K562 (cell line): Measurements from ENCODE around the gene OPN1MW3. TPM values are rescaled to one million over a fixed set of nuclear protein-coding genes. Genes with fewer than 3 reads are reported as not detected.

Source experiments
- ATAC-seq: fragments of 200-7000 bp; cut with Tn5 transposase; 3 replicates; pipeline ENCODE4 v1.9.1; 2020; ENCODE audit warnings: moderate library complexity
- BruUV-seq: library from RNA; stranded (reverse); fragments of 400-500 nt; replicated peaks from 2 replicates; lab custom pipeline; 2021; lab: Mats Ljungman, UMichigan
- CTCF ChIA-PET: fragments of 300-600 bp; formaldehyde crosslinking; extraction: SDS; loops from one replicate; lab custom pipeline; 2021; ENCODE audit warnings: low intra/inter-chr PET ratio; lab: Yijun Ruan, JAX
- POLR2A ChIA-PET: fragments of 300-600, 350-650 bp; sonication (Branson Sonifier 250); formaldehyde crosslinking; extraction: SDS; loops from one replicate; lab custom pipeline; 2021; ENCODE audit warnings: antibody characterized with exemption, inconsistent platforms; lab: Yijun Ruan, JAX
- DNase-seq, 4 experiments: peaks; one replicate each; pipeline versions ENCODE4 v3.0.0 to v3.0.0-alpha.2; 2011 to 2018; ENCODE audit warnings: low spot score in 3 of 4, mixed read lengths in 3 of 4; ENCODE audit errors: extremely low read depth in 1 of 4
- FAIRE-seq: peaks from 2 replicates; lab custom pipeline; 2011; peaks lifted over from hg19 to GRCh38; lab: Jason Lieb, UNC
- H2AFZ ChIP-seq: 2 replicates; pipeline ENCODE4 v1.6.0; 2011; ENCODE audit warnings: low read depth, low read length, control low read depth, inconsistent platforms
- H3K27ac ChIP-seq: fragments of 200-600 bp; 3 replicates; pipeline ENCODE4 v1.8.0; 2011; ENCODE audit warnings: low read depth, mild to moderate bottlenecking, control low read depth, inconsistent platforms, low read length, moderate library complexity, mixed read lengths; ENCODE audit errors: extremely low read depth
- H3K27me3 ChIP-seq, 2 experiments: fragments of 300-600 bp in 1 of 2; 2 replicates in 1 of 2; 3 replicates in 1 of 2; pipeline versions ENCODE4 v1.6.0 to v1.8.0; 2011; ENCODE audit warnings: inconsistent platforms in 2 of 2, low read length in 2 of 2, mild to moderate bottlenecking in 1 of 2, mixed read lengths in 1 of 2, moderate library complexity in 1 of 2; ENCODE audit not compliant: control insufficient read depth in 2 of 2, insufficient read depth in 2 of 2
- H3K36me3 ChIP-seq: fragments of 300-600 bp; 3 replicates; pipeline ENCODE4 v1.8.0; 2011; ENCODE audit warnings: mild to moderate bottlenecking, low read length, inconsistent platforms; ENCODE audit not compliant: control insufficient read depth, insufficient read depth
- H3K4me1 ChIP-seq, 2 experiments: fragments of 200-600 bp in 1 of 2; replicated peaks in 1 of 2; 2 replicates in 1 of 2; 3 replicates in 1 of 2; pipeline versions ENCODE4 v1.5.1 to v1.8.0; 2011; ENCODE audit warnings: inconsistent platforms in 2 of 2, low read length in 2 of 2, mild to moderate bottlenecking in 1 of 2, mixed read lengths in 1 of 2, moderate library complexity in 1 of 2; ENCODE audit not compliant: control insufficient read depth in 2 of 2, insufficient read depth in 2 of 2
- H3K4me2 ChIP-seq: 2 replicates; pipeline ENCODE4 v1.6.1; 2011; ENCODE audit warnings: low read length, control low read depth, inconsistent platforms, mixed read lengths; ENCODE audit not compliant: insufficient read depth
- H3K4me3 ChIP-seq: fragments of 200-600 bp; sonication (generic), shearing (Covaris generic); 2 replicates; pipeline ENCODE4 v1.5.1; 2016; ENCODE audit warnings: control low read depth, inconsistent platforms
- H3K79me2 ChIP-seq: fragments of 200-600 bp; 3 replicates; pipeline ENCODE4 v1.8.0; 2011; ENCODE audit warnings: low read length, inconsistent platforms; ENCODE audit not compliant: control insufficient read depth, insufficient read depth
- H3K9ac ChIP-seq, 2 experiments: 2 replicates each; pipeline versions ENCODE4 v1.6.0 to v1.6.1; 2011; ENCODE audit warnings: low read depth in 2 of 2, low read length in 2 of 2, control low read depth in 1 of 2, inconsistent platforms in 1 of 2, mild to moderate bottlenecking in 1 of 2, mixed read lengths in 1 of 2; ENCODE audit not compliant: insufficient read depth in 1 of 2
- H3K9me1 ChIP-seq: one replicate; pipeline ENCODE4 v1.6.0; 2011; ENCODE audit warnings: inconsistent platforms, mild to moderate bottlenecking, low read length, moderate library complexity; ENCODE audit not compliant: control insufficient read depth, insufficient read depth
- H3K9me3 ChIP-seq: replicated peaks from 2 replicates; pipeline ENCODE4 v1.5.1; 2011; ENCODE audit warnings: low read depth, low read length, inconsistent platforms; ENCODE audit not compliant: control insufficient read depth, insufficient read depth
- H4K20me1 ChIP-seq: replicated peaks from 2 replicates; pipeline ENCODE4 v1.6.1; 2011; ENCODE audit warnings: low read length, inconsistent platforms, mixed read lengths; ENCODE audit not compliant: control insufficient read depth, insufficient read depth
- ADNP ChIP-seq: fragments of 200-800 bp; sonication (Bioruptor generic); IDR thresholded peaks from 2 replicates; pipeline ENCODE4 v1.6.1; 2016; ENCODE audit warnings: missing genetic modification characterization, missing compliant biosample characterization
- BDP1 ChIP-seq: IDR thresholded peaks from 3 replicates; pipeline ENCODE4 v1.6.1; 2011; ENCODE audit not compliant: insufficient read length, insufficient read depth
- E2F4 ChIP-seq: sonication (generic); formaldehyde crosslinking; IDR thresholded peaks from 2 replicates; pipeline ENCODE4 v1.8.0; 2022; ENCODE audit warnings: mild to moderate bottlenecking, low read depth, missing genetic modification reagents
- MIER1 ChIP-seq: fragments of 450-650 bp; IDR thresholded peaks from 2 replicates; pipeline ENCODE4 v1.6.1; 2016; ENCODE audit warnings: antibody characterized with exemption, mild to moderate bottlenecking, low read depth
- PRMT5 ChIP-seq: sonication (generic); formaldehyde crosslinking; IDR thresholded peaks from 2 replicates; pipeline ENCODE4 v1.5.0; 2020; ENCODE audit warnings: missing genetic modification reagents
- ZNF174 ChIP-seq: fragments of 250-450 bp; sonication (Bioruptor Pico); IDR thresholded peaks from 2 replicates; pipeline ENCODE4 v1.4.0; 2020; ENCODE audit warnings: mild to moderate bottlenecking
- ZNF239 ChIP-seq: fragments of 250-450 bp; sonication (Bioruptor Pico); IDR thresholded peaks from 2 replicates; pipeline ENCODE4 v1.4.0; 2020; ENCODE audit warnings: mild to moderate bottlenecking
- ZNF740 ChIP-seq, 3 experiments: fragments of 200-800 bp in 1 of 3; sonication (Bioruptor generic) in 1 of 3; sonication (generic) in 1 of 3; formaldehyde crosslinking in 1 of 3; IDR thresholded peaks; 2 replicates each; pipeline versions ENCODE4 v1.6.1 to v1.8.0; 2016 to 2022; ENCODE audit warnings: mild to moderate bottlenecking in 2 of 3, missing compliant biosample characterization in 2 of 3, missing genetic modification characterization in 2 of 3, missing genetic modification reagents in 1 of 3
- WGBS: fragments of 100-300 bp; shearing (Covaris generic); methylation state at CpG from one replicate; pipeline ENCODE4 v1.1.6; 2016; ENCODE audit warnings: low coverage, mixed read lengths; ENCODE audit not compliant: insufficient coverage; ENCODE audit errors: missing lambda C conversion rate; 5-methylcytosine and 5-hydroxymethylcytosine counted together
- in situ Hi-C: fragments of 300-500 bp; cut with MboI; formaldehyde crosslinking; loops from 4 replicates; pipeline ENCODE4 v1.15.0; 2018; ENCODE audit warnings: inconsistent platforms, mixed read lengths
- intact Hi-C: fragments of 100-400 bp; cut with micrococcal nuclease; formaldehyde crosslinking; loops from 2 replicates; pipeline ENCODE4 v1.14.2; 2022
- polyA plus RNA-seq, 8 experiments: library from polyadenylated mRNA; depleted of rRNA in 4 of 8; stranded (reverse) in 5 of 8; unstranded in 3 of 8; fragments of >200 nt; fragmentation: Nextera tagmentation in 2 of 8; fragmentation: Illumina TruSeq in 1 of 8; extraction: Ambion mirVana in 2 of 8; extraction: Trizol in 1 of 8; gene quantifications; 2 replicates each; pipeline versions ENCODE4 v1.2.1 to v1.2.3, GENCODE V29; 2011 to 2014; ENCODE audit warnings: inconsistent platforms in 1 of 8, missing spikeins in 1 of 8
- total RNA-seq, 7 experiments: library from RNA; depleted of rRNA in 6 of 7; stranded (reverse); fragments of >200 nt in 6 of 7; fragmentation: Illumina TruSeq in 2 of 7; extraction: Trizol in 2 of 7; gene quantifications; 2 replicates each; pipeline versions ENCODE4 v1.2.1 to v1.2.3, GENCODE V29; 2011 to 2021; ENCODE audit warnings: low replicate concordance in 1 of 7
- TF ChIP-seq, protein P1 (sequence below): fragments of 450-650 bp; formaldehyde crosslinking; IDR thresholded peaks from 2 replicates; pipeline ENCODE4 v1.4.0; 2020; ENCODE audit warnings: mild to moderate bottlenecking, moderate library complexity
- TF ChIP-seq, protein P2 (sequence below): fragments of 250-450 bp; sonication (Bioruptor Pico); IDR thresholded peaks from 2 replicates; pipeline ENCODE4 v1.4.0; 2020
- TF ChIP-seq, protein P3 (sequence below): sonication (generic); formaldehyde crosslinking; IDR thresholded peaks from 2 replicates; pipeline ENCODE4 v1.8.1; 2023; ENCODE audit warnings: mild to moderate bottlenecking, missing genetic modification reagents

OPN1MW3 gene
- total and polyA plus RNA-seq, 9 of the 15 experiments (the other 6 are each of a cell fraction or from before 2014, with no cell fraction given), result not detected

DNA sequence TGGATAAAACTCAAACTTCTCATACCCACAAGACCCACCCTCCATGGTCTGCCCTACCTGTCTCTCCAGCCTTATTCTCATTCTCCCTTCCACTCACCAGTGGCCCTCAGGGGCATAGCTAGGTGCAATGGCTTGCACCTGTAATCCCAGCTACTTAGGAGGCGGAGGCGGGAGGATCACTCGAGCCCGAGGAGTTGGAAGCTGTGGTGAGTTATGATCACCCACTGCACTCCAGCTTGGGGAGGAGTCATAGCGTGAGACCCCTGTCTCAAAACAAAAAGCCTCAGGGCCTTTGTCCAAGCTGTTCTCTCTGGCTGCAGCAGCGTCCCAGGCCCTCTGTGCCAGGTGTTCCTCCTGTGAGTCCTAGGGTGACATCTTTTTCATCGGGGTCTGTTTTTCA, 54.7 kb downstream of the OPN1MW3 start:
- ChIA-PET POLR2A (no interaction called here), CTCF (no interaction called here)
- FAIRE-seq, result no peak
- Histone ChIP-seq H3K27me3 (no peaks in the 10 kb centered on the region), H3K79me2 (no peaks in the 10 kb centered on the region), H3K9me3 (no peaks in the 10 kb centered on the region), H3K4me3 (no peak overlapping the region), H3K27ac (no peak overlapping the region), H3K9ac (no peak overlapping the region), H3K4me1 (peaks cover 2 to 3% of the 10 kb centered on the region in 2 experiments; a peak in 3 of 5 replicates), H3K4me2 (no peak overlapping the region), H2AFZ (no peak overlapping the region), H3K36me3 (no peaks in the 10 kb centered on the region), H4K20me1 (no peaks in the 10 kb centered on the region), H3K9me1 (no peaks in the 10 kb centered on the region)
- no peak for ATAC-seq
- WGBS, result 45% methylated on average over 6 of the region's 7 CpGs
- DNase-seq, result no peak
- in situ Hi-C loops (loop anchor here (25.0 kb wide), 1 partner anchor 100 kb away; the partner anchor contains the start of gene OPN1MW2), intact Hi-C loops (no loop called here)
- BruUV-seq, result no TSS peak
- TF ChIP-seq BDP1, result no peak
- TF ChIP-seq, protein P1, sequence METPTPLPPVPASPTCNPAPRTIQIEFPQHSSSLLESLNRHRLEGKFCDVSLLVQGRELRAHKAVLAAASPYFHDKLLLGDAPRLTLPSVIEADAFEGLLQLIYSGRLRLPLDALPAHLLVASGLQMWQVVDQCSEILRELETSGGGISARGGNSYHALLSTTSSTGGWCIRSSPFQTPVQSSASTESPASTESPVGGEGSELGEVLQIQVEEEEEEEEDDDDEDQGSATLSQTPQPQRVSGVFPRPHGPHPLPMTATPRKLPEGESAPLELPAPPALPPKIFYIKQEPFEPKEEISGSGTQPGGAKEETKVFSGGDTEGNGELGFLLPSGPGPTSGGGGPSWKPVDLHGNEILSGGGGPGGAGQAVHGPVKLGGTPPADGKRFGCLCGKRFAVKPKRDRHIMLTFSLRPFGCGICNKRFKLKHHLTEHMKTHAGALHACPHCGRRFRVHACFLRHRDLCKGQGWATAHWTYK, result no peak
- no peak for TF ChIP-seq ADNP (tag)
- no peak for TF ChIP-seq PRMT5 (CRISPR knock-in tag)
- TF ChIP-seq ZNF740 (CRISPR knock-in tag; IDR thresholded peaks at IDR 0.05), result no peak
- TF ChIP-seq ZNF740 (tag; IDR thresholded peaks at IDR 0.05), result no peak
- TF ChIP-seq E2F4 (CRISPR knock-in tag), result no peak
- no peak for TF ChIP-seq ZNF239 (CRISPR knock-in tag)
- TF ChIP-seq, protein P2, sequence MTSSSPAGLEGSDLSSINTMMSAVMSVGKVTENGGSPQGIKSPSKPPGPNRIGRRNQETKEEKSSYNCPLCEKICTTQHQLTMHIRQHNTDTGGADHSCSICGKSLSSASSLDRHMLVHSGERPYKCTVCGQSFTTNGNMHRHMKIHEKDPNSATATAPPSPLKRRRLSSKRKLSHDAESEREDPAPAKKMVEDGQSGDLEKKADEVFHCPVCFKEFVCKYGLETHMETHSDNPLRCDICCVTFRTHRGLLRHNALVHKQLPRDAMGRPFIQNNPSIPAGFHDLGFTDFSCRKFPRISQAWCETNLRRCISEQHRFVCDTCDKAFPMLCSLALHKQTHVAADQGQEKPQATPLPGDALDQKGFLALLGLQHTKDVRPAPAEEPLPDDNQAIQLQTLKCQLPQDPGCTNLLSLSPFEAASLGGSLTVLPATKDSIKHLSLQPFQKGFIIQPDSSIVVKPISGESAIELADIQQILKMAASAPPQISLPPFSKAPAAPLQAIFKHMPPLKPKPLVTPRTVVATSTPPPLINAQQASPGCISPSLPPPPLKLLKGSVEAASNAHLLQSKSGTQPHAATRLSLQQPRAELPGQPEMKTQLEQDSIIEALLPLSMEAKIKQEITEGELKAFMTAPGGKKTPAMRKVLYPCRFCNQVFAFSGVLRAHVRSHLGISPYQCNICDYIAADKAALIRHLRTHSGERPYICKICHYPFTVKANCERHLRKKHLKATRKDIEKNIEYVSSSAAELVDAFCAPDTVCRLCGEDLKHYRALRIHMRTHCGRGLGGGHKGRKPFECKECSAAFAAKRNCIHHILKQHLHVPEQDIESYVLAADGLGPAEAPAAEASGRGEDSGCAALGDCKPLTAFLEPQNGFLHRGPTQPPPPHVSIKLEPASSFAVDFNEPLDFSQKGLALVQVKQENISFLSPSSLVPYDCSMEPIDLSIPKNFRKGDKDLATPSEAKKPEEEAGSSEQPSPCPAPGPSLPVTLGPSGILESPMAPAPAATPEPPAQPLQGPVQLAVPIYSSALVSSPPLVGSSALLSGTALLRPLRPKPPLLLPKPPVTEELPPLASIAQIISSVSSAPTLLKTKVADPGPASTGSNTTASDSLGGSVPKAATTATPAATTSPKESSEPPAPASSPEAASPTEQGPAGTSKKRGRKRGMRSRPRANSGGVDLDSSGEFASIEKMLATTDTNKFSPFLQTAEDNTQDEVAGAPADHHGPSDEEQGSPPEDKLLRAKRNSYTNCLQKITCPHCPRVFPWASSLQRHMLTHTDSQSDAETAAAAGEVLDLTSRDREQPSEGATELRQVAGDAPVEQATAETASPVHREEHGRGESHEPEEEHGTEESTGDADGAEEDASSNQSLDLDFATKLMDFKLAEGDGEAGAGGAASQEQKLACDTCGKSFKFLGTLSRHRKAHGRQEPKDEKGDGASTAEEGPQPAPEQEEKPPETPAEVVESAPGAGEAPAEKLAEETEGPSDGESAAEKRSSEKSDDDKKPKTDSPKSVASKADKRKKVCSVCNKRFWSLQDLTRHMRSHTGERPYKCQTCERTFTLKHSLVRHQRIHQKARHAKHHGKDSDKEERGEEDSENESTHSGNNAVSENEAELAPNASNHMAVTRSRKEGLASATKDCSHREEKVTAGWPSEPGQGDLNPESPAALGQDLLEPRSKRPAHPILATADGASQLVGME (CRISPR knock-in tag), result no peak
- TF ChIP-seq, protein P3, sequence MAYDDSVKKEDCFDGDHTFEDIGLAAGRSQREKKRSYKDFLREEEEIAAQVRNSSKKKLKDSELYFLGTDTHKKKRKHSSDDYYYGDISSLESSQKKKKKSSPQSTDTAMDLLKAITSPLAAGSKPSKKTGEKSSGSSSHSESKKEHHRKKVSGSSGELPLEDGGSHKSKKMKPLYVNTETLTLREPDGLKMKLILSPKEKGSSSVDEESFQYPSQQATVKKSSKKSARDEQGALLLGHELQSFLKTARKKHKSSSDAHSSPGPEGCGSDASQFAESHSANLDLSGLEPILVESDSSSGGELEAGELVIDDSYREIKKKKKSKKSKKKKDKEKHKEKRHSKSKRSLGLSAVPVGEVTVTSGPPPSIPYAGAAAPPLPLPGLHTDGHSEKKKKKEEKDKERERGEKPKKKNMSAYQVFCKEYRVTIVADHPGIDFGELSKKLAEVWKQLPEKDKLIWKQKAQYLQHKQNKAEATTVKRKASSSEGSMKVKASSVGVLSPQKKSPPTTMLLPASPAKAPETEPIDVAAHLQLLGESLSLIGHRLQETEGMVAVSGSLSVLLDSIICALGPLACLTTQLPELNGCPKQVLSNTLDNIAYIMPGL, result no peak
- no peak for TF ChIP-seq MIER1
- TF ChIP-seq ZNF174 (CRISPR knock-in tag), result no peak
